IMR-90 (cell line): ENCODE measurements around the gene NANOS3. TPM values are rescaled to one million over a fixed set of nuclear protein-coding genes. Genes with fewer than 3 reads are reported as not detected.
A peak's percentile ranks its signal among the peaks of the same experiment; 100 is the strongest.

ENCODE experiments used
- ATAC-seq: fragments of 200-7000 bp; cut with Tn5 transposase; 2 replicates; pipeline ENCODE4 v1.9.1; 2020; ENCODE audit warnings: low read depth, mild to moderate bottlenecking, moderate library complexity
- BruUV-seq: library from RNA; stranded (reverse); fragments of 400-500 nt; replicated peaks from 2 replicates; lab custom pipeline; 2021; lab: Mats Ljungman, UMichigan
- CTCF ChIA-PET: fragments of 300-600 bp; formaldehyde crosslinking; extraction: SDS; loops from one replicate; lab custom pipeline; 2021; ENCODE audit warnings: antibody characterized with exemption; lab: Yijun Ruan, JAX
- POLR2A ChIA-PET: fragments of 300-600 bp; sonication (Branson Sonifier 250); formaldehyde crosslinking; loops from one replicate; lab custom pipeline; 2022; ENCODE audit warnings: antibody characterized with exemption; ENCODE audit not compliant: unreplicated experiment; lab: Charles Lee
- DNase-seq: peaks from one replicate; pipeline ENCODE4 v3.0.0; 2013
- H2AFZ ChIP-seq: replicated peaks from 2 replicates; pipeline ENCODE3; 2013; ENCODE audit warnings: low read length, mild to moderate bottlenecking; ENCODE audit not compliant: poor library complexity
- H2AK5ac ChIP-seq: 2 replicates; pipeline ENCODE4 v1.6.1; 2013; ENCODE audit warnings: low read depth, low read length, inconsistent platforms
- H2AK9ac ChIP-seq: replicated peaks from 2 replicates; pipeline ENCODE3; 2013; ENCODE audit warnings: mild to moderate bottlenecking, low read depth, low read length, moderate library complexity; ENCODE audit not compliant: poor library complexity
- H2BK120ac ChIP-seq: 2 replicates; pipeline ENCODE4 v1.6.1; 2013; ENCODE audit warnings: low read depth, low read length, inconsistent platforms
- H2BK15ac ChIP-seq: 3 replicates; pipeline ENCODE4 v1.6.1; 2013; ENCODE audit warnings: low read depth, low read length, inconsistent platforms
- H2BK20ac ChIP-seq: 2 replicates; pipeline ENCODE4 v1.6.1; 2013; ENCODE audit warnings: low read depth, mild to moderate bottlenecking, inconsistent platforms, low read length, moderate library complexity
- H2BK5ac ChIP-seq: 2 replicates; pipeline ENCODE4 v1.6.1; 2013; ENCODE audit warnings: mild to moderate bottlenecking, low read depth, low read length, inconsistent platforms; ENCODE audit not compliant: poor library complexity, severe bottlenecking
- H3K14ac ChIP-seq: replicated peaks from 2 replicates; pipeline ENCODE4 v1.6.1; 2013; ENCODE audit warnings: low read depth, low read length, inconsistent platforms
- H3K18ac ChIP-seq: 2 replicates; pipeline ENCODE4 v1.6.1; 2013; ENCODE audit warnings: low read depth, low read length, control low read depth
- H3K23ac ChIP-seq: 2 replicates; pipeline ENCODE4 v1.6.1; 2013; ENCODE audit warnings: low read depth, low read length, inconsistent platforms
- H3K27ac ChIP-seq: 2 replicates; pipeline ENCODE4 v1.5.1; 2013; ENCODE audit warnings: mild to moderate bottlenecking, control low read depth, low read length; ENCODE audit not compliant: insufficient read depth
- H3K27me3 ChIP-seq: 2 replicates; pipeline ENCODE4 v1.6.1; 2013; ENCODE audit warnings: low read length; ENCODE audit not compliant: control insufficient read depth, insufficient read depth
- H3K36me3 ChIP-seq: 2 replicates; pipeline ENCODE4 v1.6.1; 2013; ENCODE audit warnings: low read length, mixed read lengths; ENCODE audit not compliant: control insufficient read depth, insufficient read depth
- H3K4ac ChIP-seq: 2 replicates; pipeline ENCODE4 v1.6.1; 2013; ENCODE audit warnings: low read depth, low read length, inconsistent platforms
- H3K4me1 ChIP-seq: 2 replicates; pipeline ENCODE4 v1.6.1; 2013; ENCODE audit warnings: low read length, mixed read lengths; ENCODE audit not compliant: control insufficient read depth, insufficient read depth
- H3K4me2 ChIP-seq: 2 replicates; pipeline ENCODE4 v1.6.1; 2013; ENCODE audit warnings: low read depth, mild to moderate bottlenecking, control low read depth, low read length, moderate library complexity
- H3K4me3 ChIP-seq: 2 replicates; pipeline ENCODE4 v1.5.1; 2013; ENCODE audit warnings: low read depth, mild to moderate bottlenecking, control low read depth, low read length, moderate library complexity; ENCODE audit not compliant: insufficient read depth
- H3K56ac ChIP-seq: 2 replicates; pipeline ENCODE4 v1.6.1; 2013; ENCODE audit warnings: low read length, inconsistent platforms; ENCODE audit not compliant: insufficient read depth; ENCODE audit errors: extremely low read depth
- H3K79me1 ChIP-seq, 2 experiments: 2 replicates each; pipeline ENCODE4 v1.6.1; 2013; ENCODE audit warnings: low read length in 2 of 2, inconsistent platforms in 1 of 2, low read depth in 1 of 2
- H3K9ac ChIP-seq: 2 replicates; pipeline ENCODE4 v1.6.1; 2013; ENCODE audit warnings: low read depth, low read length, control low read depth
- H3K9me1 ChIP-seq: 2 replicates; pipeline ENCODE4 v1.6.1; 2013; ENCODE audit warnings: low read length, inconsistent platforms; ENCODE audit not compliant: insufficient read depth
- H3K9me3 ChIP-seq: 2 replicates; pipeline ENCODE4 v1.6.1; 2013; ENCODE audit warnings: low read length; ENCODE audit not compliant: control insufficient read depth, insufficient read depth
- H4K20me1 ChIP-seq: 2 replicates; pipeline ENCODE4 v1.6.1; 2013; ENCODE audit warnings: low read length, inconsistent platforms; ENCODE audit not compliant: insufficient read depth
- H4K5ac ChIP-seq: 2 replicates; pipeline ENCODE4 v1.6.1; 2013; ENCODE audit warnings: mild to moderate bottlenecking, low read depth, low read length, control low read depth
- H4K8ac ChIP-seq, 2 experiments: 2 replicates each; pipeline ENCODE4 v1.6.1; 2013; ENCODE audit warnings: low read depth in 2 of 2, low read length in 2 of 2, control low read depth in 1 of 2, inconsistent platforms in 1 of 2
- H4K91ac ChIP-seq: 2 replicates; pipeline ENCODE4 v1.6.1; 2013; ENCODE audit warnings: low read depth, low read length, inconsistent platforms; ENCODE audit not compliant: insufficient read depth
- BHLHE40 ChIP-seq: fragments of 150-350 bp; IDR thresholded peaks from 2 replicates; pipeline ENCODE4 v1.6.1; 2016; ENCODE audit warnings: mild to moderate bottlenecking, low read depth, low read length
- CEBPB ChIP-seq: IDR thresholded peaks from 2 replicates; pipeline ENCODE4 v1.6.1; 2012; ENCODE audit warnings: low read depth, low read length, improper control_type of control experiment
- CHD1 ChIP-seq: IDR thresholded peaks from 2 replicates; pipeline ENCODE4 v1.6.1; 2012; ENCODE audit warnings: low read depth, low read length, improper control_type of control experiment
- CTCF ChIP-seq: conservative IDR thresholded peaks from 2 replicates; pipeline ENCODE4 v1.5.1; 2012; ENCODE audit warnings: mild to moderate bottlenecking, low read depth, low read length, improper control_type of control experiment
- FOS ChIP-seq: fragments of 150-350 bp; IDR thresholded peaks from 2 replicates; pipeline ENCODE4 v1.6.1; 2016; ENCODE audit warnings: low read depth, low read length
- MAFK ChIP-seq: IDR thresholded peaks from 2 replicates; pipeline ENCODE4 v1.6.1; 2012; ENCODE audit warnings: low read depth, low read length, improper control_type of control experiment
- MAZ ChIP-seq: IDR thresholded peaks from 2 replicates; pipeline ENCODE4 v1.6.1; 2012; ENCODE audit warnings: low read depth, mild to moderate bottlenecking, low read length, improper control_type of control experiment, moderate library complexity, borderline replicate concordance
- MXI1 ChIP-seq: IDR thresholded peaks from 2 replicates; pipeline ENCODE4 v1.6.1; 2012; ENCODE audit warnings: low read depth, mild to moderate bottlenecking, low read length, moderate library complexity, borderline replicate concordance
- NFE2L2 ChIP-seq: fragments of 150-350 bp; IDR thresholded peaks from 2 replicates; pipeline ENCODE4 v1.6.1; 2016; ENCODE audit warnings: low read depth, mild to moderate bottlenecking, low read length
- POLR2A ChIP-seq: IDR thresholded peaks from 2 replicates; pipeline ENCODE4 v1.6.1; 2012; ENCODE audit warnings: mild to moderate bottlenecking, low read depth, low read length
- RAD21 ChIP-seq: IDR thresholded peaks from 2 replicates; pipeline ENCODE4 v1.6.1; 2012; ENCODE audit warnings: low read length, improper control_type of control experiment
- RCOR1 ChIP-seq: IDR thresholded peaks from 2 replicates; pipeline ENCODE4 v1.6.1; 2012; ENCODE audit warnings: mild to moderate bottlenecking, low read length, improper control_type of control experiment; ENCODE audit not compliant: insufficient replicate concordance
- RFX5 ChIP-seq: IDR thresholded peaks from 2 replicates; pipeline ENCODE4 v1.8.0; 2012; ENCODE audit warnings: low read depth, mild to moderate bottlenecking, low read length, moderate library complexity
- SMC3 ChIP-seq: fragments of 150-350 bp; IDR thresholded peaks from 2 replicates; pipeline ENCODE4 v1.6.1; 2016; ENCODE audit warnings: low read depth, mild to moderate bottlenecking, antibody characterized with exemption, low read length, moderate library complexity
- WGBS, 2 experiments: methylation state at CpG; one replicate each; pipeline versions ENCODE4 v1.1.5 to v1.1.7; 2013; ENCODE audit warnings: missing lambda C conversion rate in 2 of 2; ENCODE audit not compliant: insufficient read length in 1 of 2; ENCODE audit errors: extremely low coverage in 2 of 2; 5-methylcytosine and 5-hydroxymethylcytosine counted together
- dilution Hi-C: fragments of 300-500 bp; cut with HindIII; formaldehyde crosslinking; loops from one replicate; pipeline ENCODE4 v1.14.3; 2018; ENCODE audit warnings: low sequenced_read_pairs; ENCODE audit not compliant: unreplicated experiment
- in situ Hi-C: fragments of 300-500 bp; cut with MboI; formaldehyde crosslinking; loops from 3 replicates; pipeline ENCODE4 v1.14.3; 2019; ENCODE audit warnings: low sequenced_read_pairs, inconsistent platforms, mixed read lengths
- intact Hi-C: fragments of 100-400 bp; cut with micrococcal nuclease; formaldehyde crosslinking; loops from 2 replicates; pipeline ENCODE4 v1.10.0; 2022
- polyA plus RNA-seq, 3 experiments: library from polyadenylated mRNA; depleted of rRNA; stranded (reverse); fragments of >200 nt; gene quantifications; 2 replicates each; pipeline ENCODE4 v1.2.3, GENCODE V29; 2012; ENCODE audit warnings: low replicate concordance in 1 of 3
- total RNA-seq: library from RNA; depleted of rRNA; stranded (reverse); fragments of >200 nt; gene quantifications from 2 replicates; pipeline ENCODE4 v1.2.3, GENCODE V29; 2012
- TF ChIP-seq, protein P1 (sequence below): fragments of 150-350 bp; IDR thresholded peaks from 2 replicates; pipeline ENCODE4 v1.6.1; 2016; ENCODE audit warnings: low read depth, mild to moderate bottlenecking, low read length, moderate library complexity, borderline replicate concordance
- TF ChIP-seq, protein P2 (sequence below): fragments of 150-350 bp; IDR thresholded peaks from 2 replicates; pipeline ENCODE4 v1.6.1; 2017; ENCODE audit warnings: mild to moderate bottlenecking, antibody characterized with exemption, low read length, low read depth

Gene NANOS3
- total and polyA plus RNA-seq, 2 of the 4 experiments (the other 2 are of a cell fraction): 0.63 TPM; not detected in 1

- Histone ChIP-seq H2BK15ac (no peak overlapping the region), H4K91ac (no peak overlapping the region), H4K8ac (peak overlapping the region; percentile 53 to 96), H4K20me1 (no peaks in the 10 kb centered on the region), H2BK20ac (no peak overlapping the region), H3K4me3 (peak overlapping the region; percentile 97), H3K14ac (no peak overlapping the region), H3K56ac (no peak overlapping the region), H3K4me1 (no peaks in the 10 kb centered on the region; the same call in 1 of the 2 replicates), H3K9me3 (no peaks in the 10 kb centered on the region), H3K27ac (no peak overlapping the region), H3K9me1 (no peaks in the 10 kb centered on the region; the same call in none of the 2 replicates), H3K18ac (no peak overlapping the region), H3K27me3 (no peaks in the 10 kb centered on the region), H2AK5ac (no peak overlapping the region; the same call in 1 of the 2 replicates), H3K4ac (0 out of 2 replicates have a peak overlapping the region, but pooled peaks have one; percentile 0), H2AK9ac (peak overlapping the region; percentile 10), H3K9ac (peak overlapping the region; percentile 96; the same call in 1 of the 2 replicates), H3K23ac (peak overlapping the region; percentile 7; the same call in 1 of the 2 replicates), H3K36me3 (peaks cover 8% of the 10 kb centered on the region), H2AFZ (peak overlapping the region; percentile 100), H2BK120ac (no peak overlapping the region), H4K5ac (no peak overlapping the region), H3K4me2 (peak overlapping the region; percentile 85), H2BK5ac (no peak overlapping the region), H3K79me1 (peaks cover 6 to 8% of the 10 kb centered on the region in 2 experiments)
- TF ChIP-seq MAFK: no peak
- TF ChIP-seq RCOR1: no peak
- TF ChIP-seq MXI1: no peak
- no peak for TF ChIP-seq SMC3
- no peak for TF ChIP-seq CEBPB
- no peak for TF ChIP-seq BHLHE40
- TF ChIP-seq, protein P1, sequence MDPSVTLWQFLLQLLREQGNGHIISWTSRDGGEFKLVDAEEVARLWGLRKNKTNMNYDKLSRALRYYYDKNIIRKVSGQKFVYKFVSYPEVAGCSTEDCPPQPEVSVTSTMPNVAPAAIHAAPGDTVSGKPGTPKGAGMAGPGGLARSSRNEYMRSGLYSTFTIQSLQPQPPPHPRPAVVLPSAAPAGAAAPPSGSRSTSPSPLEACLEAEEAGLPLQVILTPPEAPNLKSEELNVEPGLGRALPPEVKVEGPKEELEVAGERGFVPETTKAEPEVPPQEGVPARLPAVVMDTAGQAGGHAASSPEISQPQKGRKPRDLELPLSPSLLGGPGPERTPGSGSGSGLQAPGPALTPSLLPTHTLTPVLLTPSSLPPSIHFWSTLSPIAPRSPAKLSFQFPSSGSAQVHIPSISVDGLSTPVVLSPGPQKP: no peak
- no peak for TF ChIP-seq CTCF
- no peak for TF ChIP-seq POLR2A
- TF ChIP-seq RAD21: no peak
- TF ChIP-seq MAZ: no peak
- TF ChIP-seq FOS: no peak
- no peak for TF ChIP-seq RFX5
- no peak for TF ChIP-seq NFE2L2
- TF ChIP-seq, protein P2, sequence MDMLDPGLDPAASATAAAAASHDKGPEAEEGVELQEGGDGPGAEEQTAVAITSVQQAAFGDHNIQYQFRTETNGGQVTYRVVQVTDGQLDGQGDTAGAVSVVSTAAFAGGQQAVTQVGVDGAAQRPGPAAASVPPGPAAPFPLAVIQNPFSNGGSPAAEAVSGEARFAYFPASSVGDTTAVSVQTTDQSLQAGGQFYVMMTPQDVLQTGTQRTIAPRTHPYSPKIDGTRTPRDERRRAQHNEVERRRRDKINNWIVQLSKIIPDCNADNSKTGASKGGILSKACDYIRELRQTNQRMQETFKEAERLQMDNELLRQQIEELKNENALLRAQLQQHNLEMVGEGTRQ: no peak
- no peak for TF ChIP-seq CHD1
- WGBS, 2 experiments: 100% methylated on average over 2 of the region's 5 CpGs; no CpG with 5 or more reads in 1 of the 2 experiments
- ATAC-seq: no peak
- ChIA-PET CTCF (no interaction called here), POLR2A (no interaction called here)
- in situ Hi-C loops (no loop called here), intact Hi-C loops (loop anchor here (1.0 kb wide), 1 partner anchor 14 kb away; no protein-coding TSS in a partner anchor), dilution Hi-C loops (no loop called here)
- no peak for DNase-seq
- no TSS peak for BruUV-seq
These were observed 30.0 kb downstream of the NANOS3 start for GRCh38 chr19:13906910-13907309.
